Duodenal mucosa (tissue), 2 donors: ENCODE results near the gene BRAF.

Experiments
- H3K27ac ChIP-seq: one replicate; pipeline ENCODE4 v1.7.0; 2013; ENCODE audit warnings: low read depth, low read length
- H3K27me3 ChIP-seq, 2 donors: one replicate each; pipeline ENCODE4 v1.7.0; 2013; ENCODE audit warnings: low read length in 2 of 2, control low read depth in 1 of 2; ENCODE audit not compliant: insufficient read depth in 2 of 2, control insufficient read depth in 1 of 2
- H3K36me3 ChIP-seq, 2 donors: one replicate each; pipeline ENCODE4 v1.7.0; 2013; ENCODE audit warnings: low read length in 2 of 2, control low read depth in 1 of 2; ENCODE audit not compliant: insufficient read depth in 2 of 2, control insufficient read depth in 1 of 2
- H3K4me1 ChIP-seq, 2 donors: one replicate each; pipeline ENCODE4 v1.7.0; 2013; ENCODE audit warnings: low read length in 2 of 2, control low read depth in 1 of 2; ENCODE audit not compliant: insufficient read depth in 2 of 2, control insufficient read depth in 1 of 2
- H3K4me3 ChIP-seq, 2 donors: one replicate each; pipeline ENCODE4 v1.7.0; 2013; ENCODE audit warnings: low read length in 2 of 2, low read depth in 1 of 2
- H3K9ac ChIP-seq, 2 donors: one replicate each; pipeline ENCODE4 v1.7.0; 2013; ENCODE audit warnings: low read length in 2 of 2, low read depth in 1 of 2
- H3K9me3 ChIP-seq, 2 donors: one replicate each; pipeline ENCODE4 v1.7.0; 2013; ENCODE audit warnings: low read length in 2 of 2, control low read depth in 1 of 2; ENCODE audit not compliant: control insufficient read depth in 1 of 2

The BRAF gene

DNA sequence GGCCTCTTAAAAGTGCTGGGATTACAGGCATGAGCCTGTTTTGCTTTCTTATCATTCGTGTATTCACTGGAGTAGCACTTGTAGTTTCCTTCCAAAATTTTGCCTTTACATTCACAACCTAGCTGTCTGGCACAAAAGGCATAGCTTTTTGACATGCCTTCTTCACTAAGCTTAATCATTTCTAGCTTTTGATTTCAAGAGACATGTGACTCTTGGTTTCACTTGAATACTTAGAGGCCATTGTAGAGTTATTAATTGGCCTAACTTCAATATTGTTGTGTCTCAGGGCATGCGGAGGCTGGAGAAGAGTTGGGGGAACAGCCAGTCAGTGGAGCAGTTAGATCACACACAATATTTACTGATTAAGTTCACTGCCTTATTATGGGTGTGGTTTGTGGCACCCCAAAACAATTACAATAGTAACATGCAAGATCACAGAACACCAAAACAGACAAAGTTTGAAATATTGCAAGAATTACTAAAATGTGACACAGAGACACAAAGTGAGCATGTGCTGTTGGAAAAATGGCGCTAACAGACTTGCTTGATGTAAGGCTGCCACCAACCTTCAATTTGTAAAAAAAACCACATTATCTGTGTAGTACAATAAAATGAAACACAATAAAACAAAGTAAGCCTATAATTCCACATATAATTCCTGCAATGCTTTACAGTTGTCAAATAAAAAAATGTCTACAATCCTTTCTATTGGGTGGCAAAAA is 43.1 kb downstream of the BRAF start:
- H3K9ac ChIP-seq = no peak overlapping the region
- no peak overlapping the region for H3K27ac ChIP-seq
- no peaks in the 10 kb centered on the region for H3K36me3 ChIP-seq
- no peaks in the 10 kb centered on the region for H3K9me3 ChIP-seq
- H3K4me1 ChIP-seq = peaks cover 0 to 10% of the 10 kb centered on the region in 2 donors
- no peak overlapping the region for H3K4me3 ChIP-seq
- H3K27me3 ChIP-seq = no peaks in the 10 kb centered on the region

- Histone ChIP-seq H3K27me3 (no peaks in the 10 kb centered on the region), H3K36me3 (no peaks in the 10 kb centered on the region), H3K27ac (no peak overlapping the region), H3K9ac (no peak overlapping the region), H3K4me3 (no peak overlapping the region), H3K9me3 (no peaks in the 10 kb centered on the region), H3K4me1 (no peaks in the 10 kb centered on the region)
Observed at GRCh38 chr7:140877249-140877524, 47.5 kb downstream of the BRAF start.

DNA sequence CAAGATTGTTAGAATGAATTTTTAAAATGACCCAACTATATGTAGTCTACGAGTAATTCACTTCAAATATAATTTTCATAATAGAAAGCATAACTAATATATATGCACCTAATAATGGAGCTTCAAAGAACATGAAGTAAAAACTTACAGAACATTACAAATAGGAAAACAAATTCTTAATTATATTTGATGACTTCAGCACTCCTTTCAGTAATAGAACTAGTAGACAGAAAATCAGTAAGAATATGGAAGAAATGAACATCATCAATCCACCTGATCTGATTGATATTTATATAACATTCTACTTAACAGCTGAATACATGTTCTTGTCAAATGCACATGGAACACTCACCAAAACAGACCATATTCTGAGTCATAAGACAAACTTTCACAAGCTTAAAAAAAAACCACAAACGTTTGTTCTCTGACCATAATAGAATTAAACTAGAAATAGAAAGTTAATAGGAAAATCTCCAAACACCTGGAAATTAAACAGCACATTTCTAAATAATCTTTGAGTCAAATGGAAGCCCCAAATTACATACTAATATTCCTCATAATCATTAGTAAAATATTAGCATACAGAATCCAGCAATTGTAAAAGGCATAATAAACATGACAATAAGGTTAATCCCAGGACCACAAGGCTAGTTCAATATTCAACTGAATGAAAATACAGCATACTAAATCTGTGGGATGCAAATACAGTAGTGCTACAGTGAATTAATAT is 48.0 kb downstream of the BRAF start:
- Histone ChIP-seq H3K36me3 (no peaks in the 10 kb centered on the region), H3K9ac (no peak overlapping the region), H3K27me3 (no peaks in the 10 kb centered on the region), H3K27ac (no peak overlapping the region), H3K9me3 (no peaks in the 10 kb centered on the region), H3K4me1 (no peaks in the 10 kb centered on the region), H3K4me3 (no peak overlapping the region)

DNA sequence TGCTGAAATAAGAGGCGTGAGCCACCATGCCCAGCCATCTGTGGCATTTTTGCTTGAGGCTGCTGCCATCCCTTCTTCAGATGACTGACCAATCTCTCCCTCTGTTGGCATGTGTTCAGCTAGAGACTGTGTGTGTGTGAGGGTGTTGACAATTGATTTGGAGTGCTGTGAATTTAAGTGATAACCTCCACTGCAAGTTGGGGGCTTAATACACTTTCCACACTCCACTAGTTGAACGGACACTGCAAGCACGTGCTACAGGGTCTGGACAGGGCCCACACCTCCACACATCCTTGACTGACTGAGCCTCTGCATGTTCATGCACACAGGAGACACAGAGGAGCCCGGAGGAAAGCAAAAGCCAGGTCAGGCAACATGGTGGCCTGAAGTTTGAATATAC is 51.3 kb downstream of the BRAF start:
- Histone ChIP-seq H3K36me3 (no peaks in the 10 kb centered on the region), H3K27me3 (no peaks in the 10 kb centered on the region), H3K4me1 (peaks cover 0 to 3% of the 10 kb centered on the region in 2 donors), H3K9me3 (no peaks in the 10 kb centered on the region), H3K27ac (no peak overlapping the region), H3K4me3 (no peak overlapping the region), H3K9ac (no peak overlapping the region)

DNA sequence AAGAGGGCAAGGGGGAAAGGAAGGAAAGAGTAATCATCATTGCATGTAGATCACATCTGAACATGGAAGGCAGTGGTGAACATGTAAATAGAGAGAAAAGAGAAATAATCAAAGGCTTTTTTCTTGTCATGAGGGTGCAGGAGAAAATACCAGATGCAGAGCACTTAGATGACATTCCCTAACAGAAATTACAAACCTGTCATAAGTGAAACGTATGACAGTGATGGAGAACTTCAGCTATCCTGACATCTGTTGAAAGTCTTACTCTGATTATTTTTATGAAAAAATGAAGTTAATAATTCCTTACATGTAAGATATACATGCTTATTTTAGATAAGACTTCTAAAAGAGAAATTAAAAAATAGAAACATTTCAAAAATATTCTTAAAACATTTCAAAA is 54.7 kb downstream of the BRAF start:
- H3K4me1 ChIP-seq = peaks cover 0 to 3% of the 10 kb centered on the region in 2 donors
- no peak overlapping the region for H3K4me3 ChIP-seq
- H3K9me3 ChIP-seq = no peaks in the 10 kb centered on the region
- no peaks in the 10 kb centered on the region for H3K36me3 ChIP-seq
- no peak overlapping the region for H3K27ac ChIP-seq
- no peak overlapping the region for H3K9ac ChIP-seq
- no peaks in the 10 kb centered on the region for H3K27me3 ChIP-seq

DNA sequence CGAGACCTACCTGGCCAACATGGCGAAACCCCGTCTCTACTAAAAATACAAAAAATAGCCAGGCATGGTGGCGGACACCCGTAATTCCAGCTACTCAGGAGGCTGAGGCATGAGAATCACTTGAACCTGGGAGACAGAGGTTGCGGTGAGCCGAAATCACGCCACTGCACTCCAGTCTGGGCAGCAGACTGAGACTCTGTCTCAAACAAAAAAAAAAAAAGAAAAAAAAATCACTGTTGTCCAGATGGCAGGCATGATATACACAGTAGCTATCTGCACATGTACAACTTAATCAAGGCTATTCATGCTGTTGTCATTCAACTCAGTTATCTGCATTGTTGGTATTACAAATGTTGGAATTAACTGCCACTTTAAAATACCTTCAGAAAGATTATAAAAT is 55.3 kb downstream of the BRAF start:
- Histone ChIP-seq H3K4me1 (peaks cover 0 to 3% of the 10 kb centered on the region in 2 donors), H3K36me3 (no peaks in the 10 kb centered on the region), H3K27me3 (no peaks in the 10 kb centered on the region), H3K9ac (no peak overlapping the region), H3K9me3 (no peaks in the 10 kb centered on the region), H3K27ac (no peak overlapping the region), H3K4me3 (no peak overlapping the region)

DNA sequence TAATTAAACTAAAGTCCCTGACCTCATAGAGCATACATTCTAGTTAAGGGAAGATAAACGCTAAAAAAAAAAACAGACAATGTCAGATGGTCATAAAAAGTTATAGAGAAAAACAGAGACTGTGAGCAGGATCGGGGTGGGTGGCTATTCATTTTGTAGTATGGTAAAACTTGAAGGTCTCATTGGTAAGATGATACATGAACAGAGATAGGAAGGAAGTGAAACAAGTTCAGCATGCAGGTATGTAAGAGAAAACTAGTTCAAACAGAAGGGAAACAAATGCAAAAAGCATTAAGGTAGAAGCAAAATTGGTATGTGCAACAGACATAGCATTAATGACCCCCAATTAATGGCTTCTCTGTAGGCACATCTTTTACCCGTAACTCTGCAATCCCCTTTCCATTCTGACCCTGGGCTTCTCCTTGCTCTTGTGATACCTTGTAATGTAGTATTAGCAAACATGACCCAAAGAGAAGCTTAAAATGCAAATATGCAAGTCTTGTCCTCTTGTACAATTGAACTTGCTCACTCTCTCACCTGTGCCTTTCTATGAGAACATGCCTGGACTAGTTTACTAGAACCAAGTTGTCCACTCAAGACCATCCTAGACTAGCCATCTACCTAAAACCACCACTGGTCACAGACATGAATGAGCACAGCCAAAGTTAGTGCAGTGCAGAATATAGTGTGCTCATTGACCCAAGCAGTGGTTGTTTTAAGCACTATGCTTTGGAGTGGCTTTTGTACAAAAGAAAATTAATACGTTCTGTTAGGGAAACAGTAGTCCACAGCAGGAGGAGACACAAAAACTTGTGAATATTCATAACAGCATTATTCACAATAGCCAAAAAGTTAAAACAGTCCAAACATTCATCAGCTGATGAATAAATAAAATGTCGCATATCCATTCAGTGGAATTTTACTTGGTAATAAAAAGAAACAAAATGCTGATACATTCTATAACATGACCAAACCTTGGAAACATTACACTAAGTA is 57.0 kb downstream of the BRAF start:
- Histone ChIP-seq H3K36me3 (no peaks in the 10 kb centered on the region), H3K27me3 (no peaks in the 10 kb centered on the region), H3K9ac (no peak overlapping the region), H3K4me1 (peaks cover 0 to 3% of the 10 kb centered on the region in 2 donors), H3K27ac (no peak overlapping the region), H3K4me3 (no peak overlapping the region), H3K9me3 (no peaks in the 10 kb centered on the region)

DNA sequence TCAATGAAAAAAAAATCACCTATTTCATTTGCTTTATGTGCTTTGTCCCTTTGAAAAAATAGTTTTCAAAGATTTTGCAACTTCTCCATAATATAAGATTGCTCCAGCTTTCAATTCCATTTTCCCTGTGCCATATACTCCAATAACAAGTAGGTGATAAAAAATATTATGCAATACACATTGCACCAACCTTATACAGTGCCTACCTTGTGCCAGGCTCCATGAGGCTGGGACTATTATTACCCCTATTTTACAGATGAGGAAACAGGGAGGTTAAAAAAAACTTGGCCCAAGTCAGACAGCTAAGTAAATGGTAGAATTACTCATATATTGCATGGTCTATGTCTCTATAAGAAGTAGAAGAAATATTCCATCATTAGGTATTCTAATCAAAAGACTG is 57.8 kb downstream of the BRAF start:
- H3K4me1 ChIP-seq = peaks cover 0 to 3% of the 10 kb centered on the region in 2 donors
- no peaks in the 10 kb centered on the region for H3K9me3 ChIP-seq
- no peak overlapping the region for H3K9ac ChIP-seq
- H3K27me3 ChIP-seq = no peaks in the 10 kb centered on the region
- H3K4me3 ChIP-seq = no peak overlapping the region
- H3K27ac ChIP-seq = no peak overlapping the region
- H3K36me3 ChIP-seq = no peaks in the 10 kb centered on the region

GRCh38 chr7:140864732-140865131 is 60.0 kb downstream of the BRAF start:
- H3K27me3 ChIP-seq = no peaks in the 10 kb centered on the region
- no peaks in the 10 kb centered on the region for H3K36me3 ChIP-seq
- H3K27ac ChIP-seq = no peak overlapping the region
- H3K9ac ChIP-seq = no peak overlapping the region
- no peaks in the 10 kb centered on the region for H3K4me1 ChIP-seq
- H3K4me3 ChIP-seq = no peak overlapping the region
- H3K9me3 ChIP-seq = no peaks in the 10 kb centered on the region

DNA sequence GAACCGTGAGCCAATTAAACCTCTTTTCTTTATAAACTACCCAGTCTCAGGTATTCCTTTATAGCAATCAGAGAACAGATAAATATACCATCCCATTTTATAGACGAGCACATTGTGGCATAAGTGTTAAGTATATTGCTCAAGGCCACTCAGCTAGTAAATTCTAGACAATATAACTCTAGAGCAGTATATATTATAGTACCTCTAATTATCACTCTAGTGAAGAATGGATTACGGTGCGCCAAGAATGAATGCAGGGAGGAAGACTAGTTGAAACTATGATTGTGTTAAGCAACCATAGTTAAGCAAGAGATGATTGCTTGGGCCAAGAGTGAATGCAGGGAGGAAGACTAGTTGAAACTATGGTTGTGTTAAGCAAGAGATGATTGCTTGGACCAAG is 60.9 kb downstream of the BRAF start:
- Histone ChIP-seq H3K36me3 (no peaks in the 10 kb centered on the region), H3K9ac (no peak overlapping the region), H3K27me3 (no peaks in the 10 kb centered on the region), H3K27ac (no peak overlapping the region), H3K4me3 (no peak overlapping the region), H3K9me3 (no peaks in the 10 kb centered on the region), H3K4me1 (no peaks in the 10 kb centered on the region)
